A549 (cell line): ENCODE measurements around the gene HILPDA.

Experiments
- BHLHE40 ChIP-seq: IDR thresholded peaks from 2 replicates; pipeline ENCODE4 v1.6.1; 2012; ENCODE audit warnings: low read depth, low read length, inconsistent platforms
- CEBPB ChIP-seq, 2 experiments: fragments of >200 bp in 1 of 2; sonication (Bioruptor Twin) in 1 of 2; formaldehyde crosslinking in 1 of 2; IDR thresholded peaks; 2 replicates each; pipeline ENCODE4 v1.6.1; 2012 to 2016
- CHD2 ChIP-seq: fragments of 150-350 bp; IDR thresholded peaks from 2 replicates; pipeline ENCODE4 v1.6.1; 2014; ENCODE audit warnings: low read length; ENCODE audit not compliant: partially characterized antibody
- CTCF ChIP-seq: fragments of >200 bp; sonication (Bioruptor Twin); formaldehyde crosslinking; IDR thresholded peaks from 3 replicates; pipeline ENCODE4 v1.5.1; 2016
- EP300 ChIP-seq, 2 experiments: fragments of >200 bp; sonication (Bioruptor Twin); formaldehyde crosslinking; IDR thresholded peaks; 2 replicates in 1 of 2; 3 replicates in 1 of 2; pipeline ENCODE4 v1.6.1; 2016 to 2017
- FOXS1 ChIP-seq: fragments of 250-450 bp; sonication (Bioruptor Pico); IDR thresholded peaks from 2 replicates; pipeline ENCODE4 v1.5.0; 2020; ENCODE audit warnings: mild to moderate bottlenecking, moderate library complexity
- KDM1A ChIP-seq: fragments of 200-600 bp; sonication (generic); IDR thresholded peaks from 2 replicates; pipeline ENCODE4 v1.6.1; 2016; ENCODE audit warnings: low read depth, mild to moderate bottlenecking
- MAX ChIP-seq: IDR thresholded peaks from 2 replicates; pipeline ENCODE4 v1.6.1; 2012
- POLR2A ChIP-seq: IDR thresholded peaks from 2 replicates; pipeline ENCODE4 v1.6.1; 2012; ENCODE audit warnings: mild to moderate bottlenecking, low read length
- RAD21 ChIP-seq, 2 experiments: fragments of >200 bp in 1 of 2; sonication (Bioruptor Twin) in 1 of 2; formaldehyde crosslinking in 1 of 2; IDR thresholded peaks in 1 of 2; conservative IDR thresholded peaks in 1 of 2; 2 replicates in 1 of 2; 3 replicates in 1 of 2; pipeline ENCODE4 v1.6.1; 2012 to 2018; ENCODE audit warnings: inconsistent platforms in 1 of 2
- TP53 ChIP-seq: fragments of 250-450 bp; sonication (Bioruptor Pico); IDR thresholded peaks from 2 replicates; pipeline ENCODE4 v1.5.0; 2021; ENCODE audit warnings: mild to moderate bottlenecking, moderate library complexity

- peak; percentile 77 for TF ChIP-seq CTCF
- TF ChIP-seq EP300 (IDR thresholded peaks at IDR 0.05), result no peak
- TF ChIP-seq MAX, result peak; percentile 46; the same call in 1 of the 2 replicates
- TF ChIP-seq POLR2A, result no peak
- peak; percentile 80 to 82 for TF ChIP-seq RAD21 (conservative IDR thresholded peaks at IDR 0.05 in 1 of 2, IDR thresholded peaks at IDR 0.05 in 1 of 2)
- TF ChIP-seq FOXS1 (CRISPR knock-in tag), result no peak
- TF ChIP-seq CHD2, result no peak
- no peak for TF ChIP-seq CEBPB (IDR thresholded peaks at IDR 0.05)
- TF ChIP-seq BHLHE40, result no peak
- TF ChIP-seq KDM1A, result no peak
- no peak for TF ChIP-seq TP53 (CRISPR knock-in tag)
These were observed 3.8 kb downstream of the HILPDA start for GRCh38 chr7:128459394-128459878.
